ENCODE data around the gene DSCAML1. TPM values are rescaled to one million over a fixed set of nuclear protein-coding genes. Genes with fewer than 3 reads are reported as not detected.

DSCAML1 gene
- total RNA-seq, 4 donors from 2014 or later: 0.20 to 1.1 (median 0.36) TPM

DNA sequence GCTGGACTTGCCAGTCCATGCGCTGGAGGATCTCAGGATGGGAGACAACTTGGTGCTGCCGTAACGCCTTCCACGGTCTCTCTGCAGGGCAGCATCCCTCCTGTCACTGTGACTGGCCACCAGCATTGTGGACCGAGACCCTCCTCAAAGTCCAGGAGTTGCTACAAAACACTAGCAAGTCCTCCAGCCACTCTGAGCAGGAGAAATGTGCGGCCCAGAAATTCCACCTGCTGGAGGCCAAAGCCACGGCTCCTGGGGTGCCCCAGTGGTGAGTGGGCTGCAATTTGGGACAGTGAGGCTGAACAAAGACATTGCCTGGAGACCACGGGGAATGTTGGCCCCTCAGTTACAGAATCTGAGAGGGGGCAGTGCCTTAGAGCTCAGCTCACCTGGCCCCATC, 6.9 kb upstream of the DSCAML1 start:
- 88 to 97% methylated on average over 7 to 8 of the region's 8 CpGs for WGBS, 2 donors
- TF ChIP-seq POLR2A (IDR thresholded peaks at IDR 0.05): no peak
- no peak for TF ChIP-seq CTCF (IDR thresholded peaks at IDR 0.05)
- TF ChIP-seq EP300 (IDR thresholded peaks at IDR 0.05): no peak
- Histone ChIP-seq H3K9me3 (no peaks in the 10 kb centered on the region), H3K27me3 (peaks cover 0 to 17% of the 10 kb centered on the region in 2 donors), H3K4me1 (peaks cover 0 to 2% (median under 1%) of the 10 kb centered on the region in 4 donors), H3K36me3 (no peaks in the 10 kb centered on the region), H3K4me3 (no peak overlapping the region), H3K27ac (no peak overlapping the region)
- DNase-seq (ENCODE audit: low spot score in 2 of 2): no peak

DNA sequence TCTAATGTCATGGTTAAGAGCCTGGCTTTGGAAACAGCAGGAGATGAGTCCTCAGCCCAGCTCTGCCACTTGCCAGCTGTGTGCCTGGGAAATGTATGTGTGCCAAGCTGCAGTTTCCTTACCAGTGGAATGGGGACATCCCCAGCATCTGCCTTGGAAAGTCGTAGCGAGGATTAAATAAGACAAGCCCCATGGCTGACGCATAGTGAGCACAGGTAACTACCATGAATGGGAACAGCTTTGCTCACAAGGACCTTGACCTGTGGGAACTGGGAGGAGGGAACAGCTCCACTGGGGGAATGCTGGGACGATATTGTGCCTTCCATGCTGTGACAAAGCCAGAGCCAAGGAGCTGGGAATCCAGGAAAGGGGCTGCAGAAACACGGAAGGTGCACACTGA, 2.6 kb upstream of the DSCAML1 start:
- H3K36me3 ChIP-seq: no peaks in the 10 kb centered on the region
- H3K4me1 ChIP-seq: peaks cover 0 to 22% (median 14%) of the 10 kb centered on the region in 4 donors
- DNase-seq (ENCODE audit: low spot score in 2 of 2): no peak
- H3K9me3 ChIP-seq: no peaks in the 10 kb centered on the region
- no peak overlapping the region for H3K4me3 ChIP-seq
- TF ChIP-seq EP300 (IDR thresholded peaks at IDR 0.05): no peak
- no peak for TF ChIP-seq POLR2A (IDR thresholded peaks at IDR 0.05)
- no peak for TF ChIP-seq CTCF (IDR thresholded peaks at IDR 0.05)
- H3K27ac ChIP-seq: no peak overlapping the region
- H3K27me3 ChIP-seq: peaks cover 0 to 56% of the 10 kb centered on the region in 2 donors
- 55 to 63% methylated on average over 5 of the region's 5 CpGs for WGBS, 2 donors

- DNase-seq (ENCODE audit: low spot score in 2 of 2): no peak
- Histone ChIP-seq H3K36me3 (no peaks in the 10 kb centered on the region), H3K9me3 (no peaks in the 10 kb centered on the region), H3K4me3 (peak overlapping the region in 2 of 4 donors; percentile 9 to 22), H3K4me1 (peaks cover 0 to 22% (median 14%) of the 10 kb centered on the region in 4 donors), H3K27ac (no peak overlapping the region), H3K27me3 (peaks cover 0 to 83% of the 10 kb centered on the region in 2 donors)
- 0 to 4% methylated on average over 22 to 32 of the region's 35 CpGs for WGBS, 2 donors
- no peak for TF ChIP-seq CTCF (IDR thresholded peaks at IDR 0.05)
- TF ChIP-seq POLR2A (IDR thresholded peaks at IDR 0.05): no peak
- no peak for TF ChIP-seq EP300 (IDR thresholded peaks at IDR 0.05)
Measured at GRCh38 chr11:117796456-117796871, 552 bp downstream of the DSCAML1 start.

DNA sequence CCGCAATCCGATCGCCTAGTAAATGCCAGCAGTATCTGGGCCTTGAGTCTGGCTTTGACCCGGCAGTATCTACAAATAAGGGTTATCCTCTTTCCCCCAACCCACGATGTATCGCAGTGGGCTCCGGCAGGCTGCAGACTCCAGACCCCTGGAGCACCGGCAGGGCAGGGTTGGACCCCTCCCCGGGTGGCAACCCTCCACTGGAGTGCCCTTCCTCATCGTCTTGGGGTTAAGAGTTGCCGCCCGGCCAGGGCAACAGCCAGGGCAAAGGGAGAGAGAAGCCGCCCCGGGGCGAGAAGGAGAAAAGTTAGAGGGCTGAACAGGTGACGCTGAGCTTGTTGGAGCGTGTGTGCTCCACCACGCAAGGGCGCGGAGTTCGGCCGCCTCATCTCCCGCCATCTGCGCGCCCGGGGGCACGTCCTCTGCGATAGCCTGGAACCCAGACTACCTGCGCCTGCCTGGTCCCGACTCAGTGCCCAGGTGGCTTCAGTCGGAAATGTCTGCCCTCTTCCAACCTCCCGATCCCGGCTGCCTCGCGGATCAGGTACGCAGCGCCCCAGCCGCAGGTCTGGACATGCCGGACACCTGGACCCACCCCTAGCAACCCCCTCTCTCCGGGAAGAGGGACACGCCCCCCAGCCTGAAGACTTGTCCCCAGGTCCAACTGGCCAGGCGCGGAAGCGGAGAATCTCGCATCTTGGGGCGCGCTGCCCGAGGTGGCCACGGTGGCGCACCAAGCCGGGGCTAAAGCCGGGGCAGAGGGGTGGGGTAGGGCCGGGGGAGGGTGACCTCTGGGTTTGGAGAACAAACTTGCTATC, 1.2 kb downstream of the DSCAML1 start:
- TF ChIP-seq POLR2A (IDR thresholded peaks at IDR 0.05) (no peak), EP300 (IDR thresholded peaks at IDR 0.05) (no peak), CTCF (IDR thresholded peaks at IDR 0.05) (no peak)
- no peak for DNase-seq (ENCODE audit: low spot score in 2 of 2)
- Histone ChIP-seq H3K36me3 (no peaks in the 10 kb centered on the region), H3K27me3 (peaks cover 0 to 82% of the 10 kb centered on the region in 2 donors), H3K4me3 (peak overlapping the region in 2 of 4 donors; percentile 9 to 22), H3K27ac (no peak overlapping the region), H3K9me3 (no peaks in the 10 kb centered on the region), H3K4me1 (peaks cover 0 to 22% (median 14%) of the 10 kb centered on the region in 4 donors)
- 5 to 10% methylated on average over 34 to 46 of the region's 53 CpGs for WGBS, 2 donors

Data from tibial nerve (tissue), 4 donors.